GM21381 (cell line): Measurements from ENCODE around the gene NRXN3.

Source experiments
- ATAC-seq: cut with Tn5 transposase; IDR thresholded peaks from one replicate; pipeline ENCODE4 v1.9.1; 2021; ENCODE audit warnings: mild to moderate bottlenecking, moderate library complexity; ENCODE audit not compliant: unreplicated experiment

NRXN3 gene

DNA sequence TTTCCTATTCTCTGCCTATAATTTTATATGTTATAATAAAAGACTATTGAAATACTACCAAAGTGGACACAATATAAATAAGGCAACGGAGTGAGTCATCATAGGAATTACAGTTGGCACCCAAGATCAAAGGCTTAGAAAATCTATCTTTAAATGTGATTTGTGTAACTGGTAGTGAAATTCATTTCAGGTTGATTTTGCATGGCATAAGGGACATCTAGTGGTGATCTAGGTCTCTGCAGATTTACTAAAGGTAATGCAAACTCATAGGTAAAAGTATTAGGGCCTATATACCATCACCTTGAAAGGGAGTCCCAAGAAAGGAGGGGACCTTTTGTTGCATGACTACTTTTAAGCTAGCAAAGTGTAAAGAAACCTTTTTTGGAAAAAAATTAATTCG is 527.2 kb downstream of the NRXN3 start:
- ATAC-seq, result no peak

- ATAC-seq, result no peak
Measured at GRCh38 chr14:78698991-78699390, 528.8 kb downstream of the NRXN3 start.

DNA sequence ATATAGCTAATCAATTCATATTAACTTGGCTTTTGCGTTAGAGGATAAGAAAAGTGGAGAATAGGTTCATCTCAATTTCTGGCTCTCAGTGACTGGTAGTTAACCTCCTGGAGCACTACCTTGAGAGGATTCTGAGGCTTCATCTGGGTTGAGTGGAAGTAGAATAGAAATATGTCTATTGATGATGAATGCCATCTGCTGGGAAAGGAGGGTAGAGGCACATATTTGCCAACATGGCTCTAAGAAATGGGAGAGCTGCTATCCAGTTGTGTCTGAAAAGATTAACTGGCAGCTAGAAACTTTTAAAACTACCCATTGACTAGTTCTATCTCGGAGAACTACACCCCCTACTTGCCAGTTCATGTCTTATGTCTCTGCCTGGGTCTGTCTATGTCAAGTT is 530.1 kb downstream of the NRXN3 start:
- ATAC-seq, result no peak

DNA sequence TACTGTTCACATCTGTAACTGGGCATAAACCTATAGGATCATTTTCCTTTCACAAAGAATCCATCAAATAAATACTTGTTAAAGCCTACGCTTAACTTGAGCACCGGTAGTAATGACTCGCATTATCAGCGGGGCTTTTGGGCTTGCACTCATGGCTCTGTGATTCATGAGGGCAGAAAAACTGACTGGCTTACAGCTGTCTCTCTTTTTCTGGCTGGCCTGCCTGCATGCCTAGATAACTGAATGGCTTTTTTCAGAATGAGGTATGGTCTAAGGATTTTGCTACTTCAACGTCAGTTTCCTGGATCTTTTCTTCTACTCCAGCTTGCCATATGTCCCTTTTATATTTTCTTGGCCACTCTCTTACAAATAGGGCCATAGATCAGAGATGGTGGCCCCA is 531.1 kb downstream of the NRXN3 start:
- ATAC-seq, result no peak

- ATAC-seq, result no peak
Measured at GRCh38 chr14:78704965-78705364, 534.8 kb downstream of the NRXN3 start.

- ATAC-seq, result no peak
Measured at GRCh38 chr14:78705989-78706388, 535.8 kb downstream of the NRXN3 start.

- ATAC-seq, result no peak
Measured at GRCh38 chr14:78709795-78710557, 539.8 kb downstream of the NRXN3 start.

DNA sequence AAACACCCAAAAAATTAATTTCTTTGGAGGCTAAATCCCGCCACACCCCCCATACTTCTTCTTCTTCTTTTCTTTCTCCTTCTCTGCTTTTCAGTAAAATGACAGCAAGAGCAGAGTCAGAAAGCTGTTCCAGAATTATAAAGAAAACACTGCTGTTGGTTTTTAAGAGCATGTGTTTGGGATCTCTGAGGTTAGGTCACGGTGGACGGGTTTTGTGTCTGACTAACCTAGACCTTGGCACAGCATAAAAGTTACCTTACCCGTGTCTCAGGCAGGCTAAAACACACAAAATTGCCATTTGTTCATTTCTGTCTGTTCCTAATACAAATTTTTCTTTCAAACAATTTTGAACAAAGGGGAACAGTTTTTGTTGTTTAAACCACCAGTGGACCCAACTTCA is 540.8 kb downstream of the NRXN3 start:
- no peak for ATAC-seq

GRCh38 chr14:78713716-78714115 is 543.5 kb downstream of the NRXN3 start:
- no peak for ATAC-seq

DNA sequence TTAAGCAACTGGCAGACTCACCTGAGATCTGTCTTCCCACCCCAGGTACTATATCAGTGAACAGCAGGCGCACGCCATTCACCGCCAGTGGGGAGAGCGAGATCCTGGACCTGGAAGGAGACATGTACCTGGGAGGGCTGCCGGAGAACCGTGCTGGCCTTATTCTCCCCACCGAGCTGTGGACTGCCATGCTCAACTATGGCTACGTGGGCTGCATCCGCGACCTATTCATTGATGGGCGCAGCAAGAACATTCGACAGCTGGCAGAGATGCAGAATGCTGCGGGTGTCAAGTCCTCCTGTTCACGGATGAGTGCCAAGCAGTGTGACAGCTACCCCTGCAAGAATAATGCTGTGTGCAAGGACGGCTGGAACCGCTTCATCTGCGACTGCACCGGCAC is 544.5 kb downstream of the NRXN3 start:
- ATAC-seq, result no peak

DNA sequence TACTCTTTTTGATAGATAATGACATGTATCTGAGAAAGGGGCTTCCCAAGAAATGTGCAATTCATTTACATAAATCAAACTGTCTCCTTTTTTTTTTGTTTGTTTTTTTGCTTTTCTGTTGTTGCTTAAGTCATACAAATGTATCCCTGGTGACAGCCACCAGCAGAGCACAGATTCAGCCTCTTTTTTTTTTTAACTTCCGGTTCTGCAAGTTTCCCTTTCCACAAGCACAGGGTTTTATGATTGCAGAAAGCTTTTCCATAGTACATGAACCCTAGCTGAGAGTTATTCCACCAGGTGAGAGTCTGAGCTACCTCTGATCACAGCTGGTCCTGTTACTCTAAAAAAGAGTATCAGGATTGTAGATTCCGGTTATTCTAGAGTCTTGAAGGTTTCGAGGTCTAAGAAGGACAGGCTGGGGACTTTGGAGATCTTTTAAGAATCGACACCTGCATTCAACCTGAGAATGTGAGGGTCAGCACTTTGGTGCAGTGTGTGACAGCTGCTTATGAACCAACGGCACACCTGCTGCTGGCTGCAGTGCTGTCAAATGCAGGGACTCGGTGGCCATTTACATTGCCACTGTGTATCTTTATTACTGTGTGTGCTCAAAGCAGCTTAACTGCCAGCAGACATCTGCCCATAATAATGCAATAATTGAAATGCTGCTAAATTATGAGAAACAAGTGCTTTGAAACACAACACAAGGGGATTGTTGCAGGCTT is 551.7 kb downstream of the NRXN3 start:
- ATAC-seq, result no peak

DNA sequence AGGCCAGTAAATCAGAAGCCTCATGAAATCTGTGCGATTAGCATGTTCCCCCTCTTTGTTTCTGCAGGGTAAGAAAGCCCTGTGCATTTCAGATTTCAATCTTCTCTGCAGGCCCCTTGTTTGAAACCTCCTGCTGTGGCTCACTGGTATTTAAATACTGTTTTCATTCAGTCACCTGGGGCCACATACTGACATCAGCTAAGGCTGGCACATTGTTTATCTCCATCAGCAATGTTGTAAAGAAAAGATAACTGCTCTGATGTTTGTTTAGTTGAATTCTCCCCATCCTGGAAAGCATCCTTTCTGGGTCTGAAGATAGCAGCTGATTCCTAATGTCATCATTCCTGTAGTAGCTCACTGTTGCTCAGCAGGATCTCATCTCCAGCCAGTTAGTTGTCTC is 554.9 kb downstream of the NRXN3 start:
- ATAC-seq, result no peak

DNA sequence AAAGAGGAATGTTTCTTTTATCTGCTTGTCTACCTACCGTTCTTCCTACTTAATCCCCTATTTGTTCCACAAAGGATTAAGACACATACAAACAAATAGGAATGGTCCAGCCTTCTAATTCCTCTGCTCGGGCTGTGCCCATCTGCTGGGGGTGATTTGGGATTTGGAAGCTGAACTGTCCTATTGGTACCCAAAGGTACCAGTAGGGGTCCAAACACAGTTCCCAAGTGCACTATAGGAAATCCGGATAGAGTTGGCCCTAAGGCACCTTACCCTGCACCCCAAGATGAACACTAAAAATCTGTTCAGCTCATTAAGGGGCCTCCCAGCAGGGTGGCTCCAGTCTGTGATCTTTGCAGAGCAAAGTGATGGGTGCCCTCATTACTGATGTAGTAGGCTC is 566.9 kb downstream of the NRXN3 start:
- ATAC-seq, result no peak

DNA sequence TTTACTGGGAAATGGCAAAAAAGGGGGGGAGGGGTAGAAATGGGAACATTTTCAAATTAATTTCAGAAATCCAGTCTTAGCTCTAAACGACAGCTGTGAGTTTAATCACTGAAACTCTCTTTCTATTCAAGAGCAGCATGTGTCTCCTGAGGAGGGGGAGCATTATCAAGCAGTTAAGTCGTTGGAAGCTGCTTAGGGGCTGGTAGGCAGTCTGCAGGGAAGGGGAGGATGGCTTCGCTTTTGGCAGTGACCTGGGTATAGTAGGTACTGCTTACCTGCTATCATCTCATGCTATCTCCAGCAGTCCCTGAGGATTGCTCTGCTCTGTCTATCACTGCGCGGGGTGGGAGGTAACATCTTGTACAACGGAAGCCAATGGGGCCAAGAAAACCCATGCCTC is 567.4 kb downstream of the NRXN3 start:
- no peak for ATAC-seq

GRCh38 chr14:78746086-78746595 is 576.0 kb downstream of the NRXN3 start:
- no peak for ATAC-seq

- no peak for ATAC-seq
Measured at GRCh38 chr14:78747813-78748212, 577.6 kb downstream of the NRXN3 start.

DNA sequence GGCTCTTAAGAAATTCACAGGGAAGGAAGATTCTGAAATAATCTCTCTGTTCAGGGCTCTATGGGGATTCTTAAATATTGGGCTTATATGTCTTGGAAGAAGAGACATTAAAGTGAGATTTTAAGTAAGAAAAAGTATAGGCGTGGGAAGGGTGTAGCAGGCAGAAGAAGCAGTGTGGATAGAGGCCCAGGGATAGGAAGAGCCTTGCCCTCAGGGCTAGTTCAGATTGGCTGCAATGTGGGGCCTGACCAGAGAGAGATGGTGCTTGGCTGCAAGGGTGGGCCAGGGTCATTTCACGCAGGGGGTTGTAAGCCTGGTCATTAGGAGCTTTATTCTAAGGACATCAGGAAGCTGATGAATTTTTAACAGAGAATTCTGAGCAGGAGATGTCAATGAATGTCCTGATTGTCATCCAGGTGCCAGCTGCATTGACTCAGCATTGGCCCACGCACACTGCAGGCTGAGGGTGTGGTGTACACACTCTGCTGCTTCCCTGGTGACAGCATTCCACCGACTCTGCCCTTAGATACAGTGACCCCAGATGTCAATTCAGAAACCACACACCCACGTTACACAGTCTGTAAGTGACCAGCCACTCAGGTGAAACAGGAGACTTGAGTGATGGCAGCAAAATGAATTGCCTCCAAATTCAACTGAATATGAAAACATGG is 582.5 kb downstream of the NRXN3 start:
- ATAC-seq, result no peak

DNA sequence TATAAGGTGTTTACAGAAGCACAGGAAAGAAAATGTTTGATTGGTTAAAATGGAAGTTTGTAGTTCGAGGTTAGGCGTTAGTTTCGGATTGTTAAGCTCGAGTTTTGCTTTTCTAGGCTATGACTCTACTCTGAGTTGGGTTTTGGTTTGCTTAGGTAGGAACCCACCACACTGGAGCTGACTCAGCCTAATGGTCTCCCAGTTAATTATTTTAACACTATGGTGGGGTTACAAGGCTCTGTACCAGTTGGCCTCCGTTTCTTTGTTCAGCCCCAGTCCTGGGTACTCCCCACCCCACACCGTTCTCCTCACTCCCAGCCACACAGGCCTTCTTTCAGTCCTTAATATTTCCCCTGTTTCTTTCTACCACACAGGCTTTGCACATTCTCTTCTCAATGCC is 583.9 kb downstream of the NRXN3 start:
- ATAC-seq, result no peak

DNA sequence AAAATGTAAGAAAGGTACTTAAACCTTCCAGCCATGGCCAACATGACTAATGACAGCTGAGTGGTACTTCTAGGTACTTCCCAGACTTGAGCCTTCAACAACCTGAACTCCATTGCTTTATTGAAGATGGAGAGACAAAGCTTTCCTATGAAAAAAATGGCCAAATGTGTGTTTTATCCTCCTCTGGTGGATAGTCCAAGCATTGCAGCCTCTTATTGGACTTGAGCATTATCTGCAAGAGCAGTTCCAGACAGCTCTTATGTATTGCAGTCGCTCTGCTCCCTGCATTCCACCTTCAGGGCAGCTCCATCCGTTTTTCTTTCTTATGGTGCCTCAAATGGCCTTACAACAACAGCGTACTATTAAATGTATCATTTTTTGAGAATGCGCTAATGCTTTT is 588.2 kb downstream of the NRXN3 start:
- peak; percentile 70 for ATAC-seq

- ATAC-seq, result no peak
Measured at GRCh38 chr14:78762331-78762730, 592.2 kb downstream of the NRXN3 start.

DNA sequence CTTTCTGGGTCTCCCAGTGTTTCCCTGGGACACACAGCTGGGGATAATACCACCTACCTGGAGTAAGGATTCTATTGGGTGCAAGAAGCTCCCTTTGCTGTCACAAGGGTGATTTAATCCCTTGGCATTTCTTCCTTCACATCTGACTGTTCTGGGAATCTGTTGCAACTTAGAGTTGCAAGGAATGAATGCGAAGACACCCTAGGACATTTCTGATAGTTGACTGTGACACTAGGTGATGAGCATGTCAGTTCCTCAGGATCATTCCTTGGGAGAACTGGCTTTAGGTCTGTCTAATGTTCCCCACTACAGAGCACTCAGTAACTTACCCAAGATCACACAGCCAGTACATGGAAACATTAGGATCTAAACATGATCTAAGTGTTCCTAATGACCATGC is 593.6 kb downstream of the NRXN3 start:
- no peak for ATAC-seq

- no peak for ATAC-seq
Measured at GRCh38 chr14:78764240-78764639, 594.1 kb downstream of the NRXN3 start.
